Astrocyte of the hippocampus (primary cell): Measurements from ENCODE around the gene IGSF3.

Source experiments
- DNase-seq: peaks from one replicate; pipeline ENCODE4 v3.0.0; 2011; ENCODE audit warnings: low read depth, low spot score

The IGSF3 gene

DNA sequence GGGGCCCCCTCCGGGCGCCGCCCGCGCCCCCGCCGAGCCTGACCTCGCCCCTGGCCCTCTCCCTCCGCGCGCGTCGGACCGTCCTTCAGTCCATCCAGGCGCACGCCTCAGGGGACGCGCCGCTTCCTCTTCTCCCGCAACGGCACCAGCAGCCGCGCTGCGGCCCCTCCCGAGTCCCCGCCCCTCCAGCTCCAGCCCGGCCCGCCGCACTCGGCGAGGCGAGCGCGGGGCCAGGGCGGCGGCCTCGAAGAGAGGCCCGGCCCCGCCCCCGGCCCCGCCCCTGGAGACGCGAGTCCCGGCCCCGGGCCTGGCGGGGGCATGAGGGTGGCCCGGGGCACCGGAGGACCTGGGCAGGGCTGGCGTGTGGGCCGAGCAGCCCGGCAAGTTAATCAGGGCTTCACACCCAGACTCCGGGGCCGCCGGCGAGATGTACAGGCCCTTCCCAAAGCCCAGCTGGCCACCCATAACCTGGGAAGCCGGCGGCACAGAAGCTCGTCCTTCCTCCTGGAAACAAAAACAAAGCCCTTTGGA lies at the start of gene IGSF3:
Gene IGSF3 (minus strand): TSS at position 159 of the 531 bp plus-strand sequence. CDS start 1,407 bp downstream, outside the sequence.
- DNase-seq = peak; percentile 80

DNA sequence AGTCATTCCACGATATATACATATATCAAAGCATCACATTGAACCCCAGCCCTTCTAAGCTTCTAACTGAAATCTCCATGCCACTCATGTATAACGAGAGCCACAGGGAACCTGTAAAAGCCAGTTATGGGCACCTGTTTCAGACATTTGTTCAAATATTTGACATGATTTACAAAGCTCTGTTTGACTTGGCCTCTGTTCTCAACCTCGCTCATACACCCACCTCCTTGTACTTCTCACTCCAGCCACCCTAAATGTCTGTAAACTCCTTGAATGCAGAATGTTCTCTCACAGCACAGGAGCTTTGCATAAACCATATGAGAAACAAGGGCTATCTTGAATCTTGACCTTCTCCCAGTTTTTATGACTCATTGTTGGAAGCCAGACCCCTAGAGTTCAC lies 49.8 kb upstream of the IGSF3 start:
- DNase-seq = no peak

GRCh38 chr1:116716391-116716790 lies 48.9 kb upstream of the IGSF3 start:
- DNase-seq = no peak

DNA sequence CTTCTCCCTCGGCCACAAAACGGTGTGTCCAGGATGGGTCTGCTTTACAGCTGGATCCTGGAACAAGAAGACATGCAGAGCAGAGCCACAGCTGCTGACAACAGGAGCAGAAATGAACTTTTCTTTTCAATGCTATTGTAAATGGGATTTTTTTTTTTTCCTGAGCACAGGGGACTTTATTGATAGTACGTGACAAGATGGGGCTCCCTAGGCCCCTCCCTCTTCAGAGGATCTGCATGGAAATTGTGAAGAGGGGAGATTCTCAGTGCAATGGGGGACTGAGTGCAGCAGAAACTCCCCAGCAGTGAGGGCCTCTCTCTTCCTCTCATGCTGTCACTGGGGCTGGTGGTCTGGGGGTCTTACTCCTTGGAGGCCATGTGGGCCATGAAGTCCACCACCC lies 45.9 kb upstream of the IGSF3 start:
- DNase-seq = no peak

- no peak for DNase-seq
Observed at GRCh38 chr1:116712510-116712909, 45.0 kb upstream of the IGSF3 start.

DNA sequence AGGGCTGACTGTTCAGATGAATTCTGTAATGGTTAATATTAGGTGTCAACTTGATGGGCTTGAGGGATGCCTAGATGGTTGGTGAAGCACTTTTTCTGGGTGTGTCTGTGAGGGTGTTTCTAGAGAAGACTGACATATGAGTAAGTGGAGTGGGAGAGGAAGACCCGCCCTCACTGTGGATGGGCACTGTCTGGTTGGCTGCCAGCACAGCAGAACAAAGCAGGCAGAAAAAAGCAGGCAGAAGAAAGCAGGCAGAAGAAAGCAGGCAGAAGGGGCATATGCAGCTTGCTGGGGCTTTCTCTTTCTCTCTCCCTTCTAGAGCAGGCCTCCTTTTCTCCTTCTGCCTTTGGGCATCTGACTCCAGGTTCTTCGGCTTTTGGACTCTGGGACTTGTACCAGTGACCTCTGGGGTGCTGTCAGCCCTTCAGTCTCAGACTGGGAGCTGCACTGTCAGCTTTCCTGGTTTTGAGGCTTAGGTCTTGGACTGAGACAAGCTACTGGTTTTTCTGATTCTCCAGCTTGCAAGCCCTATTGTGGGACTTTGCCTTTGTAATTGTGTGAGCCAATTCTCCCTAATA lies 43.8 kb upstream of the IGSF3 start:
- DNase-seq = peak; percentile 37

GRCh38 chr1:116710420-116711262 lies 43.1 kb upstream of the IGSF3 start:
- DNase-seq = peak; percentile 20

GRCh38 chr1:116709666-116710167 lies 42.2 kb upstream of the IGSF3 start:
- no peak for DNase-seq

DNA sequence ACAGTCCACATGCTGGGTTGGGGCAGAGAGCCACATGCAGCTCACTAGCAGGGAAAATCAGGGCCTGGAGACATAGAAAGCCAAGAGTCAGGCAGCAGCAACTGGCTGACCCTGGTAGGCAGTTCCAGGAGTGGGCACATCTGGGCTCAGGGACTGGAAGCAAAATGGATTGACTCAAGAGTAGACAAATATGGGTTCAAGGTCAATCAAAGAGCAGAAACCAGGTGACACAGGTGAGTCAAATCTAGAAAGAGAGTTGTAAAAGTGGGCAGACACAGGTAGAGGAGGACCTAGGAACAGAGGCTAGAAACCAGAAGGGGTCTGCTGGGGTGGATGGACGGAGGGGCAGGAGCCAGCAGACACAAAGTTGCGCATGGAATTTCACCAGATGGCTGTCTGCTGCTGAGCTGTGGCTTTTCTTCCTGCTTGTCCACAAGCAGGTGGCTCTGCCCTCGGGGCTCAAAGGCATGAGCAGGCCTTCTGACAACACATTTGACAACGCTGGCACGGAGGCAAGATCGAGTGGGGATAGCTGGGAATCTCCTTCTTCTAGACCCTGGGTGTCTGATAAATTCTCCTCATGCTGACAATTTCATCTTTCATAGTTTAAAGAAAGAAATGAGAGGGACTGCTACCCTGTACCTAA lies 40.8 kb upstream of the IGSF3 start:
- no peak for DNase-seq

DNA sequence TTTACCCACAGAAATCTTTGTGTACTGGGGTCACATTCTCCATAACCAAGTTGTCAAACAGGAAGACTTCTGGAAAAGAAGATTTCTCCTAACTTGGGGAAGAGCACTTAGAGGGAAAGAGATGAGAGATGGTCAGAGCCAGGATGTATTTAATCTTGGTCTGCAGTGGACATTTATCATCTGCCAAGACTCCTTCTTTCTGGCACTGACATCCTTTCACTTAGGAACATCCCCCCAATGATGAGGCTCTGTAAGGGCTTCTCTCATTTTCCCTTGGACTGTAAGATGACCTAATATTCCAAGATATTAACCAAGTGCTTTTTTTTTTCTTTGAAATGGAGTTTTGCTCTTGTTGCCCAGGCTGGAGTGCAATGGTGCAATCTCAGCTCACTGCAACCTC lies 39.3 kb upstream of the IGSF3 start:
- DNase-seq = no peak

- no peak for DNase-seq
Observed at GRCh38 chr1:116706123-116706522, 38.6 kb upstream of the IGSF3 start.

DNA sequence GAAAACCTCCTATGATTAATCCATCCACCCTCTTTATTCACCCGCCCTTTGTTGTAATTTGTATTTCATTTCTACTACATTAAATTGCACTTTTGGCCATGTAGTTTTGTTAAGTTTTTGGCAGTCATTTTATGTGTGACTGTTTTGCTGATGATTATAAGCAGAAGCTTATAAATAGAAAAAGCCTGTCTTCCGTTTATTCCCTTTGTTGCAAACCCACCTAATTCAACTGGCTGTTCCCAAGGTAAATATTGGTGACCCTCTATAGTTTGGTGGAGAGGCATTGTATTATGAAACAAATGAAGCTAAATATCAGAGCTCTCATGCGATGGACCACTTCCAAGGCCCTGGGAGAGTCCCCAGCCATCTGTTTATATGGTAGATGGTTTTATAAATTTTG lies 36.7 kb upstream of the IGSF3 start:
- no peak for DNase-seq

DNA sequence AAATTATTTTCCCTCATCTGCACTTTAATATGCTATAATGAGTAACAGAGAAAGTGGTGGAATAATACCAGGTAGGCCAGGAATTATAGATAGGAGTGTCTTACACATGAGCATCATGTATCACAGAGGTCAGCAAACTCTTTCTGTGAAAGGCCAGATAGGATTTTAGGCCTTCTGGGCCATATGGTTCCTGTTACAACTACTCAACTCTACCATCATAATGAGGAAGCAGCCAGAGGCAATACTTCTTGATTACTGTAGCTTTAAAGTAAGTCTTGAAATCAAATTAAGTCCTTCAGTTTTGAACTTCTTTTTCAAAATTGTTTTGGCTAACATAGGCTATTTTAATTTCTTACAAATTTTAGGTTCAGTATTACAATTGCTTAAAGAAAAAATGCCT lies 32.1 kb upstream of the IGSF3 start:
- no peak for DNase-seq

DNA sequence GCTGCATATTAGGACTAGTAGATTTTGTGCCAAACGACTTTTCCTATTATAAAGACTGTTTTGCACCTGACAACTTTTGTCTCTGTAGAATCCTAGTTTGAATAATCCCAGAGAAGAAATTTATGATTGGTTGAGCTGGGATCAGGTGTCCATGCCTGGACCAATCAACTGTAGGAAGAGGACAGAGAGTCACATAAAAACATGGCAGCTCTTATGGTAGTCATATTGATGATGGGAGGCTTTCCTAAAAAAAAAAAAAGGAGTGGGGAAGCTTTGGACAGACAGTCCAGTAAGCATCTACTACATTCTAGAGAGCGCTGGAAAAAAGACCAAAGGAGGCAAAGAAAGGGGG lies 30.7 kb upstream of the IGSF3 start:
- DNase-seq = no peak

DNA sequence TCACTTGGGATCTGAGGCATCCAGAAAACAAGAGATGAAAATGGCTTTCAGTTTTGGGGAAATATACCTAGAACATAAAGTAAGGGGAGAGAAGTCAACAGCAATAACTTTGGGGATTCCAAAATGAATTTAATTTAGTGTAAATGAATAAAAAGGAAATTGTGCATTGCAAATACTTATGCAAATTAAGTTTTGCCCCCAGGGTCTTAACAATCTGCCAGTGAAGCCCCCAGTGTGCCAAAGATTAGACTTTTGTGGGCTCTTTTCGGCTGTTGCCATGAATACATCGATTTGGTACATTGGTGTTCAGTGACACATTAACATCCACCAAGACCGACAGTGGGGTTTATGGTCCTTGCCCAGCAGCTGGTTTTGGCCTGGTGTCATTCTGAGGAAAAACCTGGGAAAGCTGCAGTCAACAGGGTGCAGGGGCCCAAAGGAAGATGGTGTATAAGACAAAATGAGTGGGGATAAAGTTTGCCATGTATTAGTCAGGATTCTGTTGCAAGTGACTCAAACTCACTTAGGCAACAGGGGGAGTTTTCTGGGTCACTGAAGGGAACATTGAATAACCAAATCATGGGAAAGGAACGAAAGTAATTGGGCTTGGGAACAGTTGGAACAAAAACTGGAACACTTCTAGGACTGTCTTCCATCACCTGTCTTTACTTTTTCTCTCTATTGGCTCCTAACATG lies 30.2 kb upstream of the IGSF3 start:
- DNase-seq = no peak

- DNase-seq = no peak
Observed at GRCh38 chr1:116694524-116694923, 27.0 kb upstream of the IGSF3 start.

- peak; percentile 34 for DNase-seq
Observed at GRCh38 chr1:116693759-116694480, 26.4 kb upstream of the IGSF3 start.

DNA sequence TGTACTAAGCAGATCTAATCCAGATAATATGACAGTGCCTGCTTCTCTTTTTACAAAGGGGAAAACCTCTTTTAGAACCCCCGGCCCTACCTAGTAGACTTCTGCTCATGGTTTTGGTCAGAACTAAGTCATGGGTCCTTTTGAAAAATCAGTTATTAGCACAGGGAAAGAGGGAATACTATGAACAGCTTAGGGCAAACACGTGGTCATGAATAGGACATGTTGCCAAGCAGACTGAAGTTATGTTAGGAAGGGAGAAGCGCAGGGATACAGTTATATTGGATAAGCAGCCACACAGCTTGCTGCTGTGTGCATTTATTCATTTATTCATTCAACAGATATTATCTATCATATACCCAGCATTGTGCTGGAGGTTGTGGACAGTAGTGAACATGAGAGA lies 25.3 kb upstream of the IGSF3 start:
- no peak for DNase-seq

- no peak for DNase-seq
Observed at GRCh38 chr1:116690849-116691406, 23.4 kb upstream of the IGSF3 start.

DNA sequence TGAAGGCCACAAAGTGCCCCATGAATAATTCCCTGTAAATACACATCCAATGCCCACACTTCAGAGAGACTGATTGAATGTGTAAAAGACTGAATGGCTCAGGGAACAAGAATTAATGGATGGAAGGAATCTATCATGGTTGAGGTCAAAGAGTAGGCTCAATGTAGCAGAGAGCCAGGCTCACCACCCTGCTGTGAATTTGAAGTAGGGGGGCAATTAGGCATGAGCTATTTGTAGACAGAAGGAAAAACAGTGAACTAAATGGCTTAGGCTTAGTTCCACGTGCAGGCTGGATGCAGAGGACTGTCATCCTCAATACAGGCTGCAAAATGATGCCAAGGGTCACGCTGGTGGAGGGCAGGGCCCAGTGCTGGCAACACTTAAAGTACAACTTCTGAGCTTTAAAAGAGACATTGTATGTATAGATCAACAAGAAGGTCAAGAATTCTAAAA lies 22.9 kb upstream of the IGSF3 start:
- no peak for DNase-seq
